HepG2 (cell line): ENCODE data around the gene LTBR. TPM values are rescaled to one million over a fixed set of nuclear protein-coding genes. Genes with fewer than 3 reads are reported as not detected.

Experiments used
- CEBPG ChIP-seq: IDR thresholded peaks from 2 replicates; pipeline ENCODE4 v1.6.1; 2016
- DNMT3B ChIP-seq: conservative IDR thresholded peaks from 2 replicates; pipeline ENCODE4 v1.6.1; 2016; ENCODE audit warnings: missing biosample characterization, control low read depth
- GATAD2A ChIP-seq: IDR thresholded peaks from 2 replicates; pipeline ENCODE4 v1.6.1; 2016
- IRX3 ChIP-seq: sonication (generic); formaldehyde crosslinking; IDR thresholded peaks from 2 replicates; pipeline ENCODE4 v1.8.1; 2023; ENCODE audit warnings: mild to moderate bottlenecking, low read depth, missing genetic modification reagents, borderline replicate concordance
- MAFF ChIP-seq: IDR thresholded peaks from 2 replicates; pipeline ENCODE4 v1.6.1; 2011; ENCODE audit warnings: low read depth, low read length, improper control_type of control experiment
- MBNL3 ChIP-seq: fragments of 250-450 bp; sonication (Bioruptor Pico); conservative IDR thresholded peaks from 2 replicates; pipeline ENCODE4 v1.8.0; 2022; ENCODE audit warnings: mild to moderate bottlenecking, inconsistent platforms
- POLR2AphosphoS2 ChIP-seq: IDR thresholded peaks from 2 replicates; pipeline ENCODE4 v1.6.1; 2011; ENCODE audit warnings: low read depth, low read length, improper control_type of control experiment
- POLR2AphosphoS5 ChIP-seq: IDR thresholded peaks from 2 replicates; pipeline ENCODE4 v1.6.1; 2012; ENCODE audit warnings: low read depth, low read length
- SOX6 ChIP-seq, 2 experiments: fragments of 450-650 bp in 1 of 2; sonication (generic) in 1 of 2; formaldehyde crosslinking in 1 of 2; IDR thresholded peaks; 2 replicates each; pipeline versions ENCODE4 v1.4.0 to v1.6.1; 2017 to 2020; ENCODE audit warnings: antibody characterized with exemption in 1 of 2, mild to moderate bottlenecking in 1 of 2, missing genetic modification reagents in 1 of 2
- SP1 ChIP-seq, 2 experiments: fragments of 450-650 bp in 1 of 2; sonication (generic) in 1 of 2; formaldehyde crosslinking in 1 of 2; IDR thresholded peaks; 2 replicates each; pipeline versions ENCODE4 v1.4.0 to v1.6.1; 2016 to 2020; ENCODE audit warnings: missing genetic modification reagents in 1 of 2
- ZBTB3 ChIP-seq: sonication (generic); formaldehyde crosslinking; IDR thresholded peaks from 2 replicates; pipeline ENCODE4 v1.4.0; 2020; ENCODE audit warnings: low read depth, mild to moderate bottlenecking, moderate library complexity, missing genetic modification reagents, borderline replicate concordance
- ZFP1 ChIP-seq: IDR thresholded peaks from 2 replicates; pipeline ENCODE4 v1.6.1; 2016
- ZNF34 ChIP-seq: sonication (generic); formaldehyde crosslinking; IDR thresholded peaks from 2 replicates; pipeline ENCODE4 v1.4.0; 2020; ENCODE audit warnings: mild to moderate bottlenecking, missing genetic modification reagents, borderline replicate concordance
- ZNF503 ChIP-seq: sonication (generic); formaldehyde crosslinking; IDR thresholded peaks from 2 replicates; pipeline ENCODE4 v1.4.0; 2020; ENCODE audit warnings: missing genetic modification reagents
- ZNF513 ChIP-seq: sonication (generic); formaldehyde crosslinking; conservative IDR thresholded peaks from 2 replicates; pipeline ENCODE4 v1.5.0; 2020; ENCODE audit warnings: missing genetic modification reagents
- polyA plus RNA-seq, 8 experiments: library from polyadenylated mRNA; depleted of rRNA in 3 of 8; stranded (reverse) in 7 of 8; unstranded in 1 of 8; fragments of >200 nt; fragmentation: Illumina TruSeq in 4 of 8; extraction: Trizol in 4 of 8; gene quantifications; 2 replicates each; pipeline versions ENCODE4 v1.2.1 to v1.2.3, GENCODE V29; 2011 to 2016; ENCODE audit warnings: low read depth in 4 of 8, missing spikeins in 1 of 8, mixed read lengths in 1 of 8; ENCODE audit not compliant: insufficient read depth in 1 of 8
- total RNA-seq, 5 experiments: library from RNA; depleted of rRNA; stranded (reverse); fragments of >200 nt; fragmentation: Illumina TruSeq; extraction: Trizol; gene quantifications; 2 replicates each; pipeline ENCODE4 v1.2.3, GENCODE V29; 2016; ENCODE audit warnings: low read depth in 1 of 5
- TF ChIP-seq, protein P1 (sequence below): sonication (generic); formaldehyde crosslinking; IDR thresholded peaks from 2 replicates; pipeline ENCODE4 v1.4.0; 2020; ENCODE audit warnings: mild to moderate bottlenecking, low read depth, missing genetic modification reagents

Gene LTBR
- total and polyA plus RNA-seq, 2 of the 13 experiments (the other 11 are each of a cell fraction or from before 2014, with no cell fraction given), result 31.4 to 34.8 TPM

DNA sequence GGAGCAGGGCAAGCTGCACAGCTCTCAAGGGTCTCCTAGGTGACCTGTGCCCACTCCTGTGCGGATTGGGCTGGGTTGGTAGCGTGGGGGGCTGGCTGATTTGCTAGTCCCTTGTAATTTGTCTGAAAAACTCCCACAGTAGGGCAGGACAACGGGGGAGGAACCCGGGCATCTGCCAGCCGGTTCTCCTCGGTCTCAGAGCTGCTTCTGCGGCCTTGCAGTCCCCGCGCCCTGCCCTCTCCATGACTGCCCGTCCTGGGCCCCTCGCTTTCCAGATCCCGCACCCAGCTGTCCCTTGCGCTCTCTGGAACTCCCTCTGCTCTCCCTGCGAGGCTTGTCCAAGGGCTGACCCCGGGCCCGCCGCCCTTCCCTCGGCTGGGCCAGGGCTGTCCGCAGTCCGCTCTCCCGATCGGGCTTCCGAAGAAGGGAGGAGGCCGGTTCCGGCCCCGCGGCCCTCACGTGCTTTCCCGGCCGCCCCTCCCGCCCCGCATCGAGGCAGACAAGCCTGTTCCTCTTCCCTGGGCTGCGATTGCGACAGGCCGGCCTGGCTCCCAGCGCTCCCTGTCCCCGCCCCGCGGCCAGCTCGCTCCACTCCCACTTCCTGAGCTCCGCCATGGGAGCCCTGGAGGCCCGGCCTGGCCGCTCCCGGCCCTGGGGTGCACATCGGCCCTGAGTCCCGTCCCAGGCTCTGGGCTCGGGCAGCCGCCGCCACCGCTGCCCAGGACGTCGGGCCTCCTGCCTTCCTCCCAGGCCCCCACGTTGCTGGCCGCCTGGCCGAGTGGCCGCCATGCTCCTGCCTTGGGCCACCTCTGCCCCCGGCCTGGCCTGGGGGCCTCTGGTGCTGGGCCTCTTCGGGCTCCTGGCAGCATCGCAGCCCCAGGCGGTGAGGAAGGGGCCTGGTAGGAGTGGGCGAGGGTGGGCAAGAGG lies at the start of gene LTBR (continued):
- TF ChIP-seq MAFF (no peak), DNMT3B (CRISPR knock-in tag) (0 out of 2 replicates have a peak, but pooled peaks have one; percentile 53), MBNL3 (no peak), CEBPG (CRISPR knock-in tag) (peak; percentile 97), SP1 (IDR thresholded peaks at IDR 0.05) (no peak), SP1 (CRISPR knock-in tag; IDR thresholded peaks at IDR 0.05) (peak; percentile 37; the same call in 1 of the 2 replicates), IRX3 (CRISPR knock-in tag) (peak; percentile 97), GATAD2A (CRISPR knock-in tag) (peak; percentile 75), POLR2AphosphoS5 (peak; percentile 60), ZNF503 (CRISPR knock-in tag) (peak; percentile 78; the same call in 1 of the 2 replicates), ZBTB3 (CRISPR knock-in tag) (0 out of 2 replicates have a peak, but pooled peaks have one; percentile 70), ZNF34 (CRISPR knock-in tag) (0 out of 2 replicates have a peak, but pooled peaks have one; percentile 74), ZFP1 (CRISPR knock-in tag) (0 out of 2 replicates have a peak, but pooled peaks have one; percentile 74), ZNF513 (CRISPR knock-in tag) (no peak), POLR2AphosphoS2 (no peak), SOX6 (IDR thresholded peaks at IDR 0.05) (no peak), SOX6 (CRISPR knock-in tag; IDR thresholded peaks at IDR 0.05) (peak; percentile 89)
- TF ChIP-seq, protein P1, sequence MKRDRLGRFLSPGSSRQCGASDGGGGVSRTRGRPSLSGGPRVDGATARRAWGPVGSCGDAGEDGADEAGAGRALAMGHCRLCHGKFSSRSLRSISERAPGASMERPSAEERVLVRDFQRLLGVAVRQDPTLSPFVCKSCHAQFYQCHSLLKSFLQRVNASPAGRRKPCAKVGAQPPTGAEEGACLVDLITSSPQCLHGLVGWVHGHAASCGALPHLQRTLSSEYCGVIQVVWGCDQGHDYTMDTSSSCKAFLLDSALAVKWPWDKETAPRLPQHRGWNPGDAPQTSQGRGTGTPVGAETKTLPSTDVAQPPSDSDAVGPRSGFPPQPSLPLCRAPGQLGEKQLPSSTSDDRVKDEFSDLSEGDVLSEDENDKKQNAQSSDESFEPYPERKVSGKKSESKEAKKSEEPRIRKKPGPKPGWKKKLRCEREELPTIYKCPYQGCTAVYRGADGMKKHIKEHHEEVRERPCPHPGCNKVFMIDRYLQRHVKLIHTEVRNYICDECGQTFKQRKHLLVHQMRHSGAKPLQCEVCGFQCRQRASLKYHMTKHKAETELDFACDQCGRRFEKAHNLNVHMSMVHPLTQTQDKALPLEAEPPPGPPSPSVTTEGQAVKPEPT (CRISPR knock-in tag), result no peak
